Cardiac septum (tissue), 1 donor: Measurements from ENCODE around the gene CDK5. TPM values are rescaled to one million over a fixed set of nuclear protein-coding genes. Genes with fewer than 3 reads are reported as not detected.

ENCODE experiments used
- DNase-seq: peaks from one replicate; pipeline ENCODE4 v3.0.0-alpha.2; 2020; ENCODE audit warnings: low spot score
- intact Hi-C: fragments of 100-400 bp; cut with DNase I; formaldehyde crosslinking; loops from one replicate; pipeline ENCODE4 v1.14.0; 2022
- total RNA-seq: library from RNA; stranded (reverse); fragmentation: NEBNext Ultra II Directional; extraction: Animal tissue kit (Norgen Biotek cat#: 25700); gene quantifications from one replicate; pipeline ENCODE4 v1.2.1, GENCODE V29; 2021
- donor health status: DM: no; HTN: no; CAD: no.

The CDK5 gene
- total RNA-seq, 1 donor from 2014 or later, result 9.4 TPM

DNA sequence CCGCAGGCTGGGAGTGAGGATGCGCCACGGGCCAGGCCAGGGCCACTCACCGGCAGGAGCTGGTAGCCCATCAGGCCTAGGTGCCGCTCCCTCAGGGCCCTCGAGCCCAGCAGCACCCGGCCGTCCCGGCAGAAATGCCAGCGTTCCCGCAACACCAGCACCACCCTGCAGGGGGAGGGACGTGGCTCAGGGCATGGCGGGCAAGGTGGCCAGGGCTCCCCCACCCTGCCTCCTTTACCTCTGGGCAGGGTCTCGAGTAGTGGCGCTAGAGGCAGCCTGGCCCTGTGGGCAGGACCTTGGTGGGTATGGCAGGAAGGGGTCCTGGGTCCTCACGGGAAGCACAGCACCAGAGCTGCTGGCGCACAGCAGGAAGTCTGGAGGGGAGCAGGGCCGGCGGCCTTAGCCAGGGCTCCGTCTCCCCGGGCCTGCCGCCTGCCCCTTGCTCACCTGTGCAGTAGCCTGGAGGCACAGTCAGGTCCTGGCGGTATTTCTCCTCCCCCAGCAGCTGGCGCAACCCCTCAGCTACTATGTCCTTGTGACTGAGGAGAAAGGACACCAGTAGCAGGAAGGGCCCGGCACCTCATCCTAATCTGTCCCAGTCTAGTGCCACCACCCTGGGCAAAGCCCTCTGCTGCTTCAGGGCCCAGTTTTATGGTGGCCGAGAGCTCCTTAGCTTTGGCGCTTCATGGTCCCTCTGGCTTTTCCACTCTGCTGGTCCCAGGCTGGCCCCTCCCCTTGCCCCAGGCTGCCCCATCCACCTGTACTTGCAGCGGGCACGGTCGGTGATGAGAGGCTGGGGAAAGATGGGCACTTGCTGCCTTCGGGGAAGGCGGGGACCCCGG lies 19.4 kb upstream of the CDK5 start:
- no peak for DNase-seq
- intact Hi-C loops, result no loop called here

DNA sequence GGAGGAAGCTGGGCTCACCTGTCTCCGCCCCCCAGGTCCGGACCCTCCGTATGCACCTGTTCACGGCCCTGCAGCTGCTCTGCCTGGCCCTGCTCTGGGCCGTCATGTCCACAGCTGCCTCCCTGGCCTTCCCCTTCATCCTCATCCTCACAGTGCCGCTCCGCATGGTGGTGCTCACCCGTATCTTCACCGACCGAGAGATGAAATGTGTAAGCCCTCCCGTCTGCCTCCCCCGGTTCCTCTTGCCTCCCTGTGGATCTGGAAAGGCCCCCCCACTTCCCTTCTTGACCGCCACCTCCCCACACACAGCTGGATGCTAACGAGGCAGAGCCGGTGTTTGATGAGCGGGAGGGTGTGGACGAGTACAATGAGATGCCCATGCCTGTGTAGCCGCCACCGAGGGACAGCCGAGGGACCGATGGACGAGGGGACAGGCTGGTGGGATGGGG lies 18.3 kb upstream of the CDK5 start:
- intact Hi-C loops, result no loop called here
- DNase-seq, result no peak

DNA sequence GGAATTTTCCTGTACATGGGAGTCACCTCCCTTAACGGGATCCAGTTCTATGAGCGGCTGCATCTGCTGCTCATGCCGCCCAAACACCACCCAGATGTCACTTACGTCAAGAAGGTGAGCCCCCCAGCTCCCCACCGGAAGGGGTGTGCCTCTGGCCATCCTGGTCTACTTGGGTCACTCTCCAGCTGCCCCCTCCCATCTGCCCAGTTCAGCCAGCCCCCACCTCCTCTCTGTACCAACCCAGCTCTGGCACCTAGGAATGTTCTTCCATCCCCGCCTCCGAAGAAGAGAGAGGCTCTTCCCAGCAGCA lies 17.9 kb upstream of the CDK5 start:
- DNase-seq, result no peak
- intact Hi-C loops, result no loop called here

DNA sequence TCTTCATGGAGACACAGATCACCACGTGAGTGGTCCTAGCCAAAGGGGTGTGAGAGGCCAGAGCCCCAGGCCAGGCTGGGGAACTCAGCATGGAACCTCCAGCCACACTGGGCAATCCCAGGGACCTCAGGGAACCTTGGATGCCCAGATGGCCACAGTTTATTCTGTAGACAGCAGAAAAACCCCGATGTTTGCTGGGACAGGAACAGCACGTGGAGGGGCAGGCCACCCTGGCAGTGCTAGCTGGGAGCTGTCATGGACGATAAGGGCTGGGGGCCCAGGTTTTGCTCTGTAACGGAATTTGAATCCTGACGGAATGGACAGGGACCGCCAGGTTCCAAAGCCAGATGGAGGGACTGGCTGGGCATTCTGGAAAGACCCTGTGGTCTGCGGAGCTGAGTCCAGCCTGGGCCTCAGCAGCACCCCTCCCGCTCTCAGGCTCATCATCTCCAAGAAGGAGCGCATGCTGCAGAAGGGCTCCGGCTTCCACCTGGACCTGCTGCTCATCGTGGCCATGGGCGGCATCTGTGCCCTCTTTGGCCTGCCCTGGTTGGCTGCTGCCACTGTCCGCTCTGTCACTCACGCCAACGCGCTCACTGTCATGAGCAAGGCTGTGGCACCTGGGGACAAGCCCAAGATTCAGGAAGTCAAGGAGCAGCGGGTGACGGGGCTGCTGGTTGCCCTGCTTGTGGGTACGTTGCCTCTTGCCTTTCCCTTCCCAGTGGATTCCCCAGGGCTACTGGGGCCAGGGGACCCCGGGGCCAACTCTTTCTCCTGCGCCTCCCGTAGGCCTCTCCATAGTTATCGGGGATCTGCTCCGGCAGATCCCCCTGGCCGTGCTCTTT lies 17.3 kb upstream of the CDK5 start:
- intact Hi-C loops, result no loop called here
- DNase-seq, result no peak

DNA sequence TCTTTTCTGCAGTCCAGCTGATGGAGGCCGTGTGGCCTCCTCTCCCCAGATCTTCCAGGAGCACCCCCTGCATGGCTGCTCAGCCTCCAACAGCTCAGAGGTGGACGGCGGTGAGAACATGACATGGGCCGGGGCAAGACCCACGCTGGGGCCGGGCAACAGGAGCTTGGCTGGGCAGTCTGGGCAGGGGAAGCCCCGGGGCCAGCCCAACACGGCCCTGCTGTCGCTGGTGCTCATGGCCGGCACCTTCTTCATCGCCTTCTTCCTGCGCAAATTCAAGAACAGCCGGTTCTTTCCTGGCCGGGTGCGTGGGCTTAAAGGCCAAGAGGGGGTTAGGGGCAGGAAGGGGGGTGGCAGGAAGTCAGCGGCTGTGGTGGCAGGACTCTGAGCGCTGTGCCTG lies 16.3 kb upstream of the CDK5 start:
- intact Hi-C loops, result no loop called here

DNA sequence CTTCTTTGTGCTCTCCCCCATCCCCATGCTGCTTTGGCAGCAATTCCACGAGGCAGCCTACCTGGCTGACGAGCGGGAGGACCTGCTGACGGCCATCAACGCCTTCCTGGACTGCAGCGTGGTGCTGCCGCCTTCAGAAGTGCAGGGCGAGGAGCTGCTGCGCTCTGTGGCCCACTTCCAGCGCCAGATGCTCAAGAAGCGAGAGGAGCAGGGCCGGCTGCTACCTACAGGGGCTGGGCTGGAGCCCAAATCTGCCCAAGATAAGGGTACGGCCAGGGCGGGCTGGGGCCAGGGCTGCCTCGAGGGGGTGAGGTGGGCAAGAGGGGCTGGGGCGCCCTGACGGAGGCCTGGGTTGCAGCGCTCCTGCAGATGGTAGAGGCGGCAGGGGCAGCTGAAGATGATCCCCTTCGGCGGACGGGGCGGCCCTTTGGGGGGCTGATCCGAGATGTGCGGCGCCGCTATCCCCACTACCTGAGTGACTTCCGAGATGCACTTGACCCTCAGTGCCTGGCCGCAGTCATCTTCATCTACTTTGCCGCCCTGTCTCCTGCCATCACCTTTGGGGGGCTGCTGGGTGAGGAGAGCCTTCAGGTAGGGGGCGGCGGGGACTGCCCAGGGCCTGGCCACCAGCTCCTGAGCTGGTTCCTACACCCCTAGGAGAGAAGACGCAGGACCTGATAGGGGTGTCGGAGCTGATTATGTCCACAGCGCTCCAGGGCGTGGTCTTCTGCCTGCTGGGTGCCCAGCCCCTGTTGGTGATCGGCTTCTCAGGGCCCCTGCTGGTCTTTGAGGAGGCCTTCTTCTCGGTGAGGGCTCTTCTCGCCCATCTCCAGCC lies 13.6 kb upstream of the CDK5 start:
- intact Hi-C loops, result no loop called here
- no peak for DNase-seq

More for the DNA sequence above, 16.3 kb upstream of the CDK5 start:
- DNase-seq, result no peak

DNA sequence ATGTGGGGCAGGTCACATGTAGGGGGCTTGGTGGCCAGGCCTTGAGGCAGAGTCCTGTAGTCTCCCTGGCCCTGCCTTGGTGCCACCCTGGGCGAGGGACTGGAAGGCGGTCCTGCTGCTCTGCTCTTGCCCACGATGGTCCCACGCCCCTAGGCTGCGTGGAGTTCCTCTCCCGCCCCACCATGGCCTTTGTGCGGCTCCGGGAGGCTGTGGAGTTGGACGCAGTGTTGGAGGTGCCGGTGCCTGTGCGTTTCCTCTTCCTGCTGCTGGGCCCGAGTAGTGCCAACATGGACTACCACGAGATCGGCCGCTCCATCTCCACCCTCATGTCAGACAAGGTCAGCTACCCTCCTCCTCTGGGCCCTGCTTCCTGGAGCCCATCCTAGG lies 12.9 kb upstream of the CDK5 start:
- DNase-seq, result no peak
- intact Hi-C loops, result no loop called here

DNA sequence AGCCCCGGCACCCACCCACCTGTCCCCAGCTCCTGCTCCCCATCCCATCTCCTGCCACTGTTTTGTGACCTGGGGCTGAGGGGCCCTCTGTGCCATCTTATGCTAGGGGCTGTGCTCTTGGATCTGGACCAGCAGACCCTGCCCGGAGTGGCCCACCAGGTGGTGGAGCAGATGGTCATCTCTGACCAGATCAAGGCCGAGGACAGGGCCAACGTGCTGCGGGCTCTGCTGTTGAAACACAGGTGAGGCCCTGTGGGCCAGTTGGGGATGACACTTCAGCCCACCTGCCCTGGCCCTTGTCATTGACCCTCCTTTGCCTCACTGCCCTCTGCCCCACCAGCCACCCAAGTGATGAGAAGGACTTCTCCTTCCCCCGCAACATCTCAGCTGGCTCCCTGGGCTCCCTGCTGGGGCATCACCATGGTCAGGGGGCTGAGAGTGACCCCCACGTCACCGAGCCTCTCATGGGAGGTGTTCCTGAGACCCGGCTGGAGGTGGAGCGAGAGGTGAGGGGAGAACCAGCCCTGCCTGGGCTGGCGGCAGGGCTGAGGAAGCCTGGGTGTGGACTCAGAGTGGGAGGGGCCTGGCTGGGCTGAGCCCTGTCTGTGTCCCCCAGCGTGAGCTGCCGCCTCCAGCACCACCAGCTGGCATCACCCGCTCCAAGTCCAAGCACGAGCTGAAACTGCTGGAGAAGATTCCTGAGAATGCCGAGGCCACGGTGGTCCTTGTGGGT lies 12.3 kb upstream of the CDK5 start:
- intact Hi-C loops, result no loop called here
- DNase-seq, result no peak

DNA sequence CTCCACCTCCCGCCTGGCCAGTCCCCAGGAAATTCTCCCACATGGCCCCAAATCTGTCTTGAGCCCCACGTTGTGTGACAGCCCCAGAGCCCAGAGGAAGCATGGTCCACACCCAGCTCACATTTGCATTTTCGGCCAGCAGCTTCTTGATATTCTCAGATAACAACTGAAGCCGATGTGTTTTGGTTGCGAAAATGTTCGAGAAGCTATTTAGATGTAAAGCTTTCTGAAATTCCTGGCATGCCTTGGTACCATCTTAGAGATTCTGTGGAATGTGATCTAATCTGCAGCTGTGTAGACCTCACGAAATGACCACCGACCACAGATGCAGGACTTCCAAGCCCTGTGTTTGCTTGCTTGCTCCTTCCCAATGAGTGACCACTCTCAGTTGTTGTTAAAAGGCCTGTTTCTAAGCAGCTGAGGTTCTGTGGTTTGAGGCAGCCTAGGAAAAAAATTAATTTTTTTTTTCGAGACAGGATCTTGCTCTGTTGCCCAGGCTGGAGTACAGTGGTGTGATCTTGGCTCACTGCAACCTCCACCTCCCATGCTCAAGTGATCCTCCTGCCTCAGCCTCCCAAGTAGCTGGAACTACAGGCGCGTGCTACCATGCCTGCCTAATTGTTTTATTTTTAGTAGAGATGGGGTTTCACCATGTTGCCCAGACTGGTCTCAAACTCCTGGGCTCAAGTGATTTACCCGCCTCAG lies 10.5 kb upstream of the CDK5 start:
- intact Hi-C loops, result no loop called here
- no peak for DNase-seq

DNA sequence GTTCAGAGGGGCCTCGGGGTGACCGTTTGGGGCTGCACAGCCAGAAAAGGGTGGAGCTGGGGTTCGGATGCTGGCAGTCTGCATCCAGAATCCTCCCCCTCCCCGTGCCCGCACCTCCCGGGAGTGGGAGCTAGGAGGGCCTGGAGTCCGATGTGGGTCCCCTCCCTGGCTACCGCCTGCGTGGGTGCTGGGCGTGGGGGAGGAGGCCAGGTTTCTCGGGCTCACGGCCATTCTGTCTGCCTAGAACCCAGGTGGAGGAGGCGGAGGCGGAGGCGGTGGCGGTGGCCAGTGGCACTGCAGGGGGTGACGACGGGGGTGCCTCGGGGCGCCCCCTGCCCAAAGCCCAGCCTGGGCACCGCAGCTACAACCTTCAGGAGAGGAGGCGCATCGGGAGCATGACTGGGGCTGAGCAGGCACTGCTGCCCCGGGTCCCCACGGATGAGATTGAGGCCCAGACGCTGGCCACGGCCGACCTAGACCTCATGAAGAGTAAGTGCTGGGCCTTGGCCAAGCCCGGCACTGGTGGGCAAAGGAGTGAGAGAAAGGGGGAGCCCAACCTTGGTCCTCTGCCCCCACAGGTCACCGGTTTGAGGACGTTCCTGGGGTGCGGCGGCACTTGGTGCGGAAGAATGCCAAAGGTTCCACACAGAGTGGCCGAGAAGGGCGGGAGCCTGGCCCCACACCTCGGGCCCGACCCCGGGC lies 8.7 kb upstream of the CDK5 start:
- intact Hi-C loops, result no loop called here
- DNase-seq, result no peak

DNA sequence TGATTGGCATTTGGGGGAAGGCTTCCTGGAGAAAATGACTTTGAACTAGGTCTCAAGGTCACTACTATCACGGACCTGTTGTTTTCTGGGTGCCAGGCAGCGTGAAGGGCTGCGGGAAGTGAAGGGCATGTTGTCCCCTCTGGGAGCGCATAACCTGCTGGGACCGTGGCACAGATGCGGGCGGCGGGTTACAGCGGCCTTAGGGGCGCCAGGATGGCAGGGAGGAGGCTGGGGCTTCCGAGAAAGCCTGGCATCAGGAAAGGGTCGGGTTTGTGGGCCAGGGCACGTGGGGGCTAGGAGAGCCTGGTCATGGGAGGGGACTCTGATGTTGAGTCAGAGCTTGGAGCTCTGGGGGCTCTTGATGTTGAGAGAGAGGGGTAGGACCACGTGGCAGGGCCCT lies 7.8 kb upstream of the CDK5 start:
- DNase-seq, result no peak
- intact Hi-C loops, result no loop called here

DNA sequence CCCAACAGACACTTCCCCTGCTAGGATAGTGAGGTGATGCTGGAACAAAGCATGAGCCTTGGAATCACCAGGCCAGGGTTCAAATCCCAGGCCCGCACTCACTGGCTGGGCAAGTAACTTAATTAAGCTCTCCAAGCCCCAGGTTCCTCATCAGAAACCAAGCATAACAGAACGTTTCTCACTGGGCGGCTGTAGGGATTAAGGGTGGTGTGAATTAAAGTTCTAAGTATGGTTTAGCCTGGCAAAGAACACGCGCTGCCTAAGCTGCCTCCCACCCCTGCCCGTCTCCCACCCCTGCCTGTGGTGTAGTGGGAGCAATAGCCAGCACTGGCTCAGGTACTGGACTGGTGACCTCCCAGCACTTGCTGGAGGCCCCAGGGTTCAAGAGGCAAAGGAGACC lies 7.3 kb upstream of the CDK5 start:
- DNase-seq, result no peak
- intact Hi-C loops, result no loop called here

DNA sequence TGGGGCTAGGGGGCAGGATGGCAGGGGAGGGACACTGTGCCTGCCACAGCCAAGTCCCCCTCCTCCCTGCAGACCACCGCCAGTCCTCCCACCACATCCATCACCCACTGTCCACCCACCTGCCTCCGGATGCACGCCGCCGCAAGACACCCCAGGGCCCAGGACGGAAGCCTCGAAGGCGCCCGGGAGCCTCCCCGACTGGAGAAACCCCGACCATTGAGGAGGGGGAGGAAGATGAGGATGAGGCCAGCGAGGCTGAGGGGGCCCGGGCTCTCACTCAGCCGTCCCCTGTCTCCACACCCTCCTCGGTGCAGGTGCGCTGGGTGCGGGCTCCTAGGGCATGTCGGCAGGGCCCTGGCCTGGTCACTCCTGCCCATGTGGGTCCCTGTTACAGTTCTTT lies 6.8 kb upstream of the CDK5 start:
- intact Hi-C loops, result no loop called here
- no peak for DNase-seq

DNA sequence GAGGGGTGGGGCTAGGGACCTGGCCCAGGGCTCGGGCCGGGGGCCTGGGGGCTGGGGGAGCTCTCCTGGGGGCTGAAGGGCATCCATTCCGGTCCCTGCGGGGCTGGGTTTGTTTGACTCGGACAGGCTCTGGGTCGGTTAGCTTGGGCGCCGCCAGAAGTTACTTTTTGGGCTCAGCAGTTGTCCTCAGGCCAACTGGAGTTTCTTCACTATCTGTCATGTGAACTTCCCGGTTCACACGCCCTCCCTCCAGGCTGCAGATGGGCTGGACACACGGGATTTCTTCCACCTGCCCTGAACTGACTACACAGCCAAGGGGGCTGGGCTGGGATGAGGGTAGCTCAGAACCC lies 5.5 kb upstream of the CDK5 start:
- no peak for DNase-seq
- intact Hi-C loops, result no loop called here

DNA sequence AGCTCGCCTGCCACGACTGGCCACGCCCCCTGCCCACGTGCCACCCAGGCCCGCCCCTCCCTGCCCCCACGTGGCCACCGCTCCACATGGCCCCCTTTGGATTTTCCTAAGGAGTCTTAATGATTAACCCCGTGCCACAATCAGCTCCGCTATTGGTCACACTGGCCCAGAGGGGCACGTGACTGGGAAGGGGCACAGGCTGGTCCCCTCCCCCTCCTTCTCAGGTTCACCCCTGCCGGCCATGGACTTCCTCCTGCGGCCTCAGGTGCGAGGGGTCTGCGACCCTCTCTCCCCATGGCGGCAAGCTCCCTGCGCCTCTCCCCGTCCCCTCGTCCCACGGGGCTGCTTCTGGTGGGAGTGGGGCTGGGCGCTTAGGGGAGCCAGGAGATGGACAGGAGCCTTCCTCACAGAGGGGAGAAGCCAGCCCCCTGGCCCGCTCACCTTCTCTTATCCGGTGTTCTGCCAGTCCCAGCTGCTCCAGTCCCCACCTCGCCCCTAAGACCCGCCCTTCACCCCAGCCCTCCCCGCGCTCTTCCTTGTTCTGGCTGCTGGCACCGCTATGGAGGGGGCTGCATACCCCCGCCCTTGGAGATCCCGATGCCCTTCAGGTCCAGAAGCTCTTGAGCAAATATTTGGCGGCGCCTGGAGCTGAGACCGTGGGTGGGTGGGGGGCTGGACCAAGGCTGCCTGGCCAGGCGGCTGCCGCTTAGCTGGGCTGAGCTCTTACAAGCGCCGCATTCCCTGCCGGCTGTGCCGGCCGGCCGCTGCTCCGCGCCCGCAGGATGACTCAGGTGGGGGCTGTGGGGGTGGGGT lies 4.9 kb upstream of the CDK5 start:
- intact Hi-C loops, result no loop called here
- no peak for DNase-seq

DNA sequence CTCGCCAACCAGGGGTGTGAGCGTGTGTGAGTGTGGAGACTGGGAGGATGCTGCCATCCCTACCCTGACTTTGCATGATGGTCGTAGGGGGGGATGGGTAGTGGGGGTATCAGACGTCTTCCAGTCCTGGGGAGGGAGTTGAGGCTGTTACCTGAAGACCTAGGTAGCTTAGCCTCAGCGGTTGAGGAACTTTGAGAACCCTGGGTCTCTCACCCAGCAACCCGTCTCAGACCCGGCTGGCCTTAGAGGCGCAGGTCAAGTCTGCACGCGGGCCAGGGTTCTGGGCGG lies 4.4 kb upstream of the CDK5 start:
- DNase-seq, result no peak
- intact Hi-C loops, result no loop called here

DNA sequence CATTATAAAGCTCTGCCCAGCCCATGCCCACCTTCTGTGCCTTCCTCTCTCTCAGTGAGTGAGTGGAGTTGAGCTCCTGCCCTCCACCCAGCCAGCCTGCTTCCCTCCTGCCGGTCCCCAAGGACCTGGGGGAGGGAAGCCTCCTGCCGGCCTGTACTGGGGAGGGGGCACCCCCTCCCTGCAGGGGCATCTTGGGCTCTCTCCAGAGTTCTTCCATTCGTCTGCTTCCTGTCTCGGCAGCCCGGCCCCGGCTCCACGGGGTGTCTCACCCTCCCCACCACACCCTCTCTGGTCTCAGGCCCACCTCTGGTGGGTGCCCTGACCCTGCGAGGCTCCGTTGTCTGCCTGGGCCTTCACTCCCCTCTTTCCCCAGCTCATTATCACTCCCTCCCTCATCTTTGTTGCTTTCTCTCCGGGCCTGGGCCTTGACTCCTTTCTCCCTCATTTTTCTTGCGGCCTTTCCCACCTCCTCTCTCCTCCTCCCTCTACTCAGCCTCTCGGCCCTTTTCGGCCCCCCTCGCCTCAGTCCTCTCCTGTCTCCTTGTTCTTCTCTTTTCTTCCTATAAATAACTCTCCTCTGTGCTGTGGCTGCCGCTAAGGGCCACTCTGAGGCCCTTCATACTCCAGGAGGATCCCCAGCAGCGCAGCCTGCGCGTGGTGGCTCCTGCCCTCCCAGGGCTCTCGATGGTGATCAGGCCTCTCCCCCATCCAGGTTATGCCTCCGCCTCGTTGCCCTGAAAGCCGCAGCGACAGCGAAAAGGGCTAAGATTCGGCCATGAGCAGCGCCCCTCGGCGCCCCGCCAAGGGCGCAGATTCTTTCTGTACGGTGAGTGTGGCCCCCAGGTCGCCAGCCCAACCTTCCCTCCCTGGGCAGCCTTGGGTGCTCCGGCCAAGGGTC lies 3.8 kb upstream of the CDK5 start:
- intact Hi-C loops, result no loop called here
- no peak for DNase-seq
